ENCODE data around the gene NFATC2. TPM values are rescaled to one million over a fixed set of nuclear protein-coding genes. Genes with fewer than 3 reads are reported as not detected.

NFATC2 gene
- total RNA-seq, 1 donor: 0.36 TPM

- H3K27ac ChIP-seq (ENCODE audit: low read depth, low read length): peak overlapping the region; percentile 71
- no peaks in the 10 kb centered on the region for H3K79me2 ChIP-seq (ENCODE audit: insufficient read depth, low read length)
- H3K4me3 ChIP-seq (ENCODE audit: insufficient read depth, low read length): no peak overlapping the region
- DNase-seq (ENCODE audit: insufficient read length, low spot score, missing footprints): no peak
- TF ChIP-seq, protein P1, sequence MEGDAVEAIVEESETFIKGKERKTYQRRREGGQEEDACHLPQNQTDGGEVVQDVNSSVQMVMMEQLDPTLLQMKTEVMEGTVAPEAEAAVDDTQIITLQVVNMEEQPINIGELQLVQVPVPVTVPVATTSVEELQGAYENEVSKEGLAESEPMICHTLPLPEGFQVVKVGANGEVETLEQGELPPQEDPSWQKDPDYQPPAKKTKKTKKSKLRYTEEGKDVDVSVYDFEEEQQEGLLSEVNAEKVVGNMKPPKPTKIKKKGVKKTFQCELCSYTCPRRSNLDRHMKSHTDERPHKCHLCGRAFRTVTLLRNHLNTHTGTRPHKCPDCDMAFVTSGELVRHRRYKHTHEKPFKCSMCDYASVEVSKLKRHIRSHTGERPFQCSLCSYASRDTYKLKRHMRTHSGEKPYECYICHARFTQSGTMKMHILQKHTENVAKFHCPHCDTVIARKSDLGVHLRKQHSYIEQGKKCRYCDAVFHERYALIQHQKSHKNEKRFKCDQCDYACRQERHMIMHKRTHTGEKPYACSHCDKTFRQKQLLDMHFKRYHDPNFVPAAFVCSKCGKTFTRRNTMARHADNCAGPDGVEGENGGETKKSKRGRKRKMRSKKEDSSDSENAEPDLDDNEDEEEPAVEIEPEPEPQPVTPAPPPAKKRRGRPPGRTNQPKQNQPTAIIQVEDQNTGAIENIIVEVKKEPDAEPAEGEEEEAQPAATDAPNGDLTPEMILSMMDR (IDR thresholded peaks at IDR 0.05; ENCODE audit: extremely low read depth, low read depth, low read length): no peak
- peak overlapping the region; percentile 49 for H3K4me2 ChIP-seq (ENCODE audit: insufficient read depth, low read length)
- H3K27me3 ChIP-seq (ENCODE audit: insufficient read depth, low read length): peaks cover 3% of the 10 kb centered on the region
- H3K36me3 ChIP-seq (ENCODE audit: insufficient read depth, low read length): no peaks in the 10 kb centered on the region
- no peaks in the 10 kb centered on the region for H4K20me1 ChIP-seq (ENCODE audit: insufficient read depth, low read length)
- H3K9me3 ChIP-seq (ENCODE audit: low read depth, low read length): no peaks in the 10 kb centered on the region
- no peak overlapping the region for H2AFZ ChIP-seq (ENCODE audit: low read length)
- H3K4me1 ChIP-seq (ENCODE audit: insufficient read depth, low read length): peaks cover 13% of the 10 kb centered on the region
Measured at GRCh38 chr20:51554538-51555165, 12.1 kb upstream of the NFATC2 start.

- peak overlapping the region; percentile 71 for H3K27ac ChIP-seq (ENCODE audit: low read depth, low read length)
- no peaks in the 10 kb centered on the region for H3K27me3 ChIP-seq (ENCODE audit: insufficient read depth, low read length)
- TF ChIP-seq, protein P1 (IDR thresholded peaks at IDR 0.05; ENCODE audit: extremely low read depth, low read depth, low read length): no peak
- H3K4me1 ChIP-seq (ENCODE audit: insufficient read depth, low read length): peaks cover 13% of the 10 kb centered on the region
- peak overlapping the region; percentile 49 for H3K4me2 ChIP-seq (ENCODE audit: insufficient read depth, low read length)
- H3K9me3 ChIP-seq (ENCODE audit: low read depth, low read length): no peaks in the 10 kb centered on the region
- no peaks in the 10 kb centered on the region for H3K36me3 ChIP-seq (ENCODE audit: insufficient read depth, low read length)
- peak; percentile 87 for DNase-seq (ENCODE audit: insufficient read length, low spot score, missing footprints)
- no peak overlapping the region for H3K4me3 ChIP-seq (ENCODE audit: insufficient read depth, low read length)
- no peaks in the 10 kb centered on the region for H3K79me2 ChIP-seq (ENCODE audit: insufficient read depth, low read length)
- no peak overlapping the region for H2AFZ ChIP-seq (ENCODE audit: low read length)
- H4K20me1 ChIP-seq (ENCODE audit: insufficient read depth, low read length): no peaks in the 10 kb centered on the region
Measured at GRCh38 chr20:51553897-51554486, 11.5 kb upstream of the NFATC2 start.

- Histone ChIP-seq H3K79me2 (ENCODE audit: insufficient read depth, low read length) (no peaks in the 10 kb centered on the region), H4K20me1 (ENCODE audit: insufficient read depth, low read length) (no peaks in the 10 kb centered on the region), H2AFZ (ENCODE audit: low read length) (no peak overlapping the region), H3K4me2 (ENCODE audit: insufficient read depth, low read length) (no peak overlapping the region), H3K9me3 (ENCODE audit: low read depth, low read length) (no peaks in the 10 kb centered on the region), H3K36me3 (ENCODE audit: insufficient read depth, low read length) (no peaks in the 10 kb centered on the region), H3K4me1 (ENCODE audit: insufficient read depth, low read length) (peaks cover 13% of the 10 kb centered on the region), H3K27ac (ENCODE audit: low read depth, low read length) (no peak overlapping the region), H3K27me3 (ENCODE audit: insufficient read depth, low read length) (peaks cover 6% of the 10 kb centered on the region), H3K4me3 (ENCODE audit: insufficient read depth, low read length) (no peak overlapping the region)
- DNase-seq (ENCODE audit: insufficient read length, low spot score, missing footprints): no peak
- TF ChIP-seq, protein P1 (IDR thresholded peaks at IDR 0.05; ENCODE audit: extremely low read depth, low read depth, low read length): no peak
Measured at GRCh38 chr20:51551186-51551585, 8.7 kb upstream of the NFATC2 start.

- TF ChIP-seq, protein P1 (IDR thresholded peaks at IDR 0.05; ENCODE audit: extremely low read depth, low read depth, low read length): no peak
- Histone ChIP-seq H3K9me3 (ENCODE audit: low read depth, low read length) (no peaks in the 10 kb centered on the region), H3K27me3 (ENCODE audit: insufficient read depth, low read length) (peaks cover 17% of the 10 kb centered on the region), H3K36me3 (ENCODE audit: insufficient read depth, low read length) (no peaks in the 10 kb centered on the region), H3K4me2 (ENCODE audit: insufficient read depth, low read length) (no peak overlapping the region), H3K4me3 (ENCODE audit: insufficient read depth, low read length) (no peak overlapping the region), H3K4me1 (ENCODE audit: insufficient read depth, low read length) (peaks cover 7% of the 10 kb centered on the region), H3K79me2 (ENCODE audit: insufficient read depth, low read length) (no peaks in the 10 kb centered on the region), H2AFZ (ENCODE audit: low read length) (no peak overlapping the region), H3K27ac (ENCODE audit: low read depth, low read length) (no peak overlapping the region), H4K20me1 (ENCODE audit: insufficient read depth, low read length) (no peaks in the 10 kb centered on the region)
- DNase-seq (ENCODE audit: insufficient read length, low spot score, missing footprints): no peak
Measured at GRCh38 chr20:51549474-51549873, 7.0 kb upstream of the NFATC2 start.
